ENCODE measurements around the gene VAMP2. TPM values are rescaled to one million over a fixed set of nuclear protein-coding genes. Genes with fewer than 3 reads are reported as not detected.

Gene VAMP2
- total and polyA plus RNA-seq, 4 donors, result 33.9 to 76.2 (median 45.8) TPM

GRCh38 chr17:8142158-8142886, 20.4 kb downstream of the VAMP2 start:
- Histone ChIP-seq H3K27me3 (ENCODE audit: control insufficient read depth in 3 of 3, insufficient read depth in 3 of 3, low read length in 2 of 3) (no peaks in the 10 kb centered on the region), H3K4me1 (ENCODE audit: control insufficient read depth in 5 of 5, insufficient read depth in 5 of 5, low read length in 5 of 5) (peaks cover 0 to 11% (median 2%) of the 10 kb centered on the region in 5 donors), H3K4me3 (no peak overlapping the region), H3K27ac (ENCODE audit: low read depth in 1 of 2, low read length in 1 of 2) (peak overlapping the region in 1 of 2 donors; percentile 25), H3K9ac (ENCODE audit: insufficient read depth in 1 of 2, low read length in 2 of 2) (no peak overlapping the region), H3K36me3 (ENCODE audit: control insufficient read depth in 4 of 4, insufficient read depth in 4 of 4, low read length in 4 of 4) (peaks cover 28 to 72% (median 52%) of the 10 kb centered on the region in 4 donors), H3K9me3 (ENCODE audit: control insufficient read depth in 4 of 4, insufficient read depth in 3 of 4, low read length in 3 of 4) (no peaks in the 10 kb centered on the region)
- ATAC-seq (ENCODE audit: insufficient read depth, low FRiP score) (no peak), DNase-seq (no peak)
- 91 to 94% methylated on average over 23 of the region's 23 CpGs for WGBS, 2 donors
- TF ChIP-seq, protein P1, sequence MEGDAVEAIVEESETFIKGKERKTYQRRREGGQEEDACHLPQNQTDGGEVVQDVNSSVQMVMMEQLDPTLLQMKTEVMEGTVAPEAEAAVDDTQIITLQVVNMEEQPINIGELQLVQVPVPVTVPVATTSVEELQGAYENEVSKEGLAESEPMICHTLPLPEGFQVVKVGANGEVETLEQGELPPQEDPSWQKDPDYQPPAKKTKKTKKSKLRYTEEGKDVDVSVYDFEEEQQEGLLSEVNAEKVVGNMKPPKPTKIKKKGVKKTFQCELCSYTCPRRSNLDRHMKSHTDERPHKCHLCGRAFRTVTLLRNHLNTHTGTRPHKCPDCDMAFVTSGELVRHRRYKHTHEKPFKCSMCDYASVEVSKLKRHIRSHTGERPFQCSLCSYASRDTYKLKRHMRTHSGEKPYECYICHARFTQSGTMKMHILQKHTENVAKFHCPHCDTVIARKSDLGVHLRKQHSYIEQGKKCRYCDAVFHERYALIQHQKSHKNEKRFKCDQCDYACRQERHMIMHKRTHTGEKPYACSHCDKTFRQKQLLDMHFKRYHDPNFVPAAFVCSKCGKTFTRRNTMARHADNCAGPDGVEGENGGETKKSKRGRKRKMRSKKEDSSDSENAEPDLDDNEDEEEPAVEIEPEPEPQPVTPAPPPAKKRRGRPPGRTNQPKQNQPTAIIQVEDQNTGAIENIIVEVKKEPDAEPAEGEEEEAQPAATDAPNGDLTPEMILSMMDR (IDR thresholded peaks at IDR 0.05; ENCODE audit: control extremely low read depth, extremely low read depth), result no peak

GRCh38 chr17:8141741-8142140, 21.0 kb downstream of the VAMP2 start:
- Histone ChIP-seq H3K36me3 (ENCODE audit: control insufficient read depth in 4 of 4, insufficient read depth in 4 of 4, low read length in 4 of 4) (peaks cover 22 to 66% (median 47%) of the 10 kb centered on the region in 4 donors), H3K4me1 (ENCODE audit: control insufficient read depth in 5 of 5, insufficient read depth in 5 of 5, low read length in 5 of 5) (peaks cover 0 to 11% (median 2%) of the 10 kb centered on the region in 5 donors), H3K27ac (ENCODE audit: low read depth in 1 of 2, low read length in 1 of 2) (peak overlapping the region in 1 of 2 donors; percentile 25), H3K27me3 (ENCODE audit: control insufficient read depth in 3 of 3, insufficient read depth in 3 of 3, low read length in 2 of 3) (no peaks in the 10 kb centered on the region), H3K4me3 (no peak overlapping the region), H3K9me3 (ENCODE audit: control insufficient read depth in 4 of 4, insufficient read depth in 3 of 4, low read length in 3 of 4) (no peaks in the 10 kb centered on the region), H3K9ac (ENCODE audit: insufficient read depth in 1 of 2, low read length in 2 of 2) (no peak overlapping the region)
- WGBS, 2 donors, result 92 to 96% methylated on average over 11 of the region's 11 CpGs
- TF ChIP-seq, protein P1 (IDR thresholded peaks at IDR 0.05; ENCODE audit: control extremely low read depth, extremely low read depth), result no peak
- no peak for DNase-seq
- ATAC-seq (ENCODE audit: insufficient read depth, low FRiP score), result no peak

DNA sequence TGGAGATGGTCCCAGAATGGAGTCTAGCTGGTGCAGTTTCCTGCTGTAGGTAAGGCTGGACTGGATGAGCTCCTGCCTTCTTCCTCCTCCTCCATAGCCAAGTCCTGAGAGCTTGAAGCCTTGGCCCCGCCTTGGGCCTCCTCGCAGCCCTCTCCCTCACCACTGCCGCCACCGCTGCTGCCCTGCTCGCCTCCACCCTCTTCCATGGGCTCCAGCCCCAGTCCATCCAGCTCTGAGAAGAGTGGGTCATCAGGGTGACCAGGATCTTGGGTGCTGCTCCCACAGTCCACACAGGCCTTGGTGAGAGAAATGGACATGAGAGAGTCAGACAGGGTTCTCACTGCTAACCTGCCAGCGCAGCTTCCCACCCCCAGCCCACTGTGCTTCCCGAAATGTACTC, 21.7 kb downstream of the VAMP2 start:
- Histone ChIP-seq H3K27me3 (ENCODE audit: control insufficient read depth in 3 of 3, insufficient read depth in 3 of 3, low read length in 2 of 3) (no peaks in the 10 kb centered on the region), H3K9me3 (ENCODE audit: control insufficient read depth in 4 of 4, insufficient read depth in 3 of 4, low read length in 3 of 4) (no peaks in the 10 kb centered on the region), H3K36me3 (ENCODE audit: control insufficient read depth in 4 of 4, insufficient read depth in 4 of 4, low read length in 4 of 4) (peaks cover 20 to 59% (median 41%) of the 10 kb centered on the region in 4 donors), H3K9ac (ENCODE audit: insufficient read depth in 1 of 2, low read length in 2 of 2) (no peak overlapping the region), H3K4me3 (no peak overlapping the region), H3K27ac (ENCODE audit: low read depth in 1 of 2, low read length in 1 of 2) (no peak overlapping the region), H3K4me1 (ENCODE audit: control insufficient read depth in 5 of 5, insufficient read depth in 5 of 5, low read length in 5 of 5) (peaks cover 0 to 11% (median 2%) of the 10 kb centered on the region in 5 donors)
- WGBS, 2 donors, result 93 to 98% methylated on average over 7 of the region's 7 CpGs
- DNase-seq (no peak), ATAC-seq (ENCODE audit: insufficient read depth, low FRiP score) (no peak)
- TF ChIP-seq, protein P1 (IDR thresholded peaks at IDR 0.05; ENCODE audit: control extremely low read depth, extremely low read depth), result no peak
